ENCODE measurements around the gene PTPRN2.

GRCh38 chr7:158432369-158433341, 155.0 kb downstream of the PTPRN2 start:
- no peak for TF ChIP-seq GATA3 (IDR thresholded peaks at IDR 0.05; ENCODE audit: low read depth, low read length)
- TF ChIP-seq GATA2 (IDR thresholded peaks at IDR 0.05; ENCODE audit: low read depth, low read length): no peak

Data from SH-SY5Y (cell line).